Gastroesophageal sphincter (tissue), 4 donors: ENCODE measurements around the gene TRIO. TPM values are rescaled to one million over a fixed set of nuclear protein-coding genes. Genes with fewer than 3 reads are reported as not detected.

Experiments
- ATAC-seq: fragments of 150-250 bp; one replicate; pipeline ENCODE4 v1.9.1; 2016; ENCODE audit warnings: mild to moderate bottlenecking, moderate library complexity
- H3K27ac ChIP-seq, 4 donors: fragments of 200-600 bp; sonication (generic) in 3 of 4; 1 replicate in 3 of 4; 2 replicates in 1 of 4; pipeline ENCODE4 v1.5.1; 2016 to 2019
- H3K27me3 ChIP-seq: fragments of 200-600 bp; sonication (generic); one replicate; pipeline ENCODE4 v1.5.1; 2019
- H3K36me3 ChIP-seq, 2 donors: fragments of 200-600 bp; sonication (generic); one replicate each; pipeline ENCODE4 v1.5.1; 2019; ENCODE audit warnings: control low read depth in 1 of 2
- H3K4me1 ChIP-seq, 3 donors: fragments of 200-600 bp; sonication (generic); 1 replicate in 2 of 3; 2 replicates in 1 of 3; pipeline ENCODE4 v1.5.1; 2016 to 2019; ENCODE audit warnings: control low read depth in 2 of 3
- H3K4me3 ChIP-seq, 2 donors: fragments of 200-600 bp; sonication (generic); one replicate each; pipeline ENCODE4 v1.5.1; 2019; ENCODE audit warnings: mild to moderate bottlenecking in 1 of 2, moderate library complexity in 1 of 2
- H3K9me3 ChIP-seq, 3 donors: fragments of 200-600 bp; sonication (generic); one replicate each; pipeline ENCODE4 v1.5.1; 2017 to 2019; ENCODE audit warnings: control low read depth in 2 of 3
- EP300 ChIP-seq: sonication (generic); formaldehyde crosslinking; IDR thresholded peaks from one replicate; pipeline ENCODE4 v1.6.1; 2017; ENCODE audit warnings: antibody characterized with exemption, mild to moderate bottlenecking
- POLR2A ChIP-seq, 2 donors: fragments of 450-650 bp; IDR thresholded peaks; one replicate each; pipeline ENCODE4 v1.6.1; 2017; ENCODE audit warnings: antibody characterized with exemption in 2 of 2, mild to moderate bottlenecking in 2 of 2, moderate library complexity in 1 of 2
- POLR2AphosphoS5 ChIP-seq: sonication (generic); formaldehyde crosslinking; IDR thresholded peaks from one replicate; pipeline ENCODE4 v1.6.1; 2017; ENCODE audit warnings: antibody characterized with exemption
- WGBS, 2 donors: methylation state at CpG; one replicate each; pipeline ENCODE4 v1.1.5; 2018; ENCODE audit warnings: low coverage in 1 of 2; 5-methylcytosine and 5-hydroxymethylcytosine counted together
- total RNA-seq, 4 donors: library from RNA; depleted of rRNA; stranded (reverse); fragments of >200 nt; gene quantifications; one replicate each; pipeline ENCODE4 v1.1.0, GENCODE V29; 2016
- TF ChIP-seq, protein P1 (sequence below), 4 experiments: fragments of 200-600 bp in 2 of 4; fragments of 450-650 bp in 2 of 4; sonication (generic) in 1 of 4; IDR thresholded peaks; one replicate each; pipeline ENCODE4 v1.5.1; 2017 to 2019; ENCODE audit warnings: antibody characterized with exemption in 4 of 4, mild to moderate bottlenecking in 2 of 4, moderate library complexity in 2 of 4

TRIO gene
- total RNA-seq, 4 donors from 2014 or later = 69.2 to 257 (median 172) TPM

DNA sequence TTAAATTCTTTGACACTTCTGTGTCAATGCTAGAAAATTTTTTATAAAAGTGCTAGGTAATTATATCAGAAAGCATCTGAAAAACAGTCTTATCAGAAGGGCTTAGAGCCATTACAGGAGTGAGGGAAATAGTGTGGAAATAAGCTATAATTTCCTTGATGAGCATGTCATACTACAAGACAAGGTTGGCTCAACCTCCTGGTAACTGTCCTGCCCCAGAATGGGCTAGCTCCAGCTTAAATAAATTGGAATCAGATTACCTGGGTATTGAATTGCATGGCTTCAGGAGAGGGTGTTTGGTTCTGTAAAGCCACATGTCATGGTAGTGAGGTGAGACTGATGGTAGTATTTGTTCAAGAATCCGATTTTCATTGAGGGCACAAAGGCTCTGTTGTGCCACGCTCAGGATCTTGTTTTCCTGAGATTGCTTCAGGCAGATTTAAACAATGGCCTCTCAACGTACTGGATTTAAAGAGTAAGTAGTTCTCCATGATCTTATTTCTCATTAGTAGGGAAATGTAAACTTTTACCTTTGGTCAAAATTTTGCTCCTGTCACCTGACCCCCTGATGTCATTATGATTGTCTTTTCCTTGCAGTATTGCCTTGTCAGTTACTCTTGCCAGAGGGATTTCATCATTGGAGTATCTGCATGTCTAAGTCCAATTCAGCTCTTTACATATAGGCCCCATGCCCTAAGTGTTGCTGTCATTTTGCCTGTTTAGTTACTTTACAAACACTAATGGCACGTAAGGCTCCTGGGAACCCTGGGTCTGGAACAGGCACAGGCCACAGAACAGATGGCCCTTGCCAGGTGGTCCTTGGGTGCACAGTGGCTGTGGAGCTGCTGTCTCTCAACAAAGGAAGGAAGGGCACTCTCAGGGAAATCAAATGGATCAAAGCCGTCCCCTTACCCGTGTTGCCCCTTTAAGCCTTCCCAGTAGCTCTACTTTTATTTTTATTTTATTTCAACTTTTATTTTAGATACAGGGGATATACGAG is 21.3 kb downstream of the TRIO start:
- Histone ChIP-seq H3K27ac (peak overlapping the region in 1 of 4 donors; percentile 13), H3K27me3 (no peaks in the 10 kb centered on the region), H3K4me1 (peaks cover 8 to 82% (median 25%) of the 10 kb centered on the region in 3 donors), H3K9me3 (no peaks in the 10 kb centered on the region), H3K36me3 (no peaks in the 10 kb centered on the region), H3K4me3 (no peak overlapping the region)
- no peak for ATAC-seq
- TF ChIP-seq POLR2AphosphoS5 (no peak), POLR2A (IDR thresholded peaks at IDR 0.05) (no peak), EP300 (no peak)
- TF ChIP-seq, protein P1, sequence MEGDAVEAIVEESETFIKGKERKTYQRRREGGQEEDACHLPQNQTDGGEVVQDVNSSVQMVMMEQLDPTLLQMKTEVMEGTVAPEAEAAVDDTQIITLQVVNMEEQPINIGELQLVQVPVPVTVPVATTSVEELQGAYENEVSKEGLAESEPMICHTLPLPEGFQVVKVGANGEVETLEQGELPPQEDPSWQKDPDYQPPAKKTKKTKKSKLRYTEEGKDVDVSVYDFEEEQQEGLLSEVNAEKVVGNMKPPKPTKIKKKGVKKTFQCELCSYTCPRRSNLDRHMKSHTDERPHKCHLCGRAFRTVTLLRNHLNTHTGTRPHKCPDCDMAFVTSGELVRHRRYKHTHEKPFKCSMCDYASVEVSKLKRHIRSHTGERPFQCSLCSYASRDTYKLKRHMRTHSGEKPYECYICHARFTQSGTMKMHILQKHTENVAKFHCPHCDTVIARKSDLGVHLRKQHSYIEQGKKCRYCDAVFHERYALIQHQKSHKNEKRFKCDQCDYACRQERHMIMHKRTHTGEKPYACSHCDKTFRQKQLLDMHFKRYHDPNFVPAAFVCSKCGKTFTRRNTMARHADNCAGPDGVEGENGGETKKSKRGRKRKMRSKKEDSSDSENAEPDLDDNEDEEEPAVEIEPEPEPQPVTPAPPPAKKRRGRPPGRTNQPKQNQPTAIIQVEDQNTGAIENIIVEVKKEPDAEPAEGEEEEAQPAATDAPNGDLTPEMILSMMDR (IDR thresholded peaks at IDR 0.05) = no peak
- WGBS, 2 donors = 90 to 95% methylated on average over 3 to 7 of the region's 7 CpGs

DNA sequence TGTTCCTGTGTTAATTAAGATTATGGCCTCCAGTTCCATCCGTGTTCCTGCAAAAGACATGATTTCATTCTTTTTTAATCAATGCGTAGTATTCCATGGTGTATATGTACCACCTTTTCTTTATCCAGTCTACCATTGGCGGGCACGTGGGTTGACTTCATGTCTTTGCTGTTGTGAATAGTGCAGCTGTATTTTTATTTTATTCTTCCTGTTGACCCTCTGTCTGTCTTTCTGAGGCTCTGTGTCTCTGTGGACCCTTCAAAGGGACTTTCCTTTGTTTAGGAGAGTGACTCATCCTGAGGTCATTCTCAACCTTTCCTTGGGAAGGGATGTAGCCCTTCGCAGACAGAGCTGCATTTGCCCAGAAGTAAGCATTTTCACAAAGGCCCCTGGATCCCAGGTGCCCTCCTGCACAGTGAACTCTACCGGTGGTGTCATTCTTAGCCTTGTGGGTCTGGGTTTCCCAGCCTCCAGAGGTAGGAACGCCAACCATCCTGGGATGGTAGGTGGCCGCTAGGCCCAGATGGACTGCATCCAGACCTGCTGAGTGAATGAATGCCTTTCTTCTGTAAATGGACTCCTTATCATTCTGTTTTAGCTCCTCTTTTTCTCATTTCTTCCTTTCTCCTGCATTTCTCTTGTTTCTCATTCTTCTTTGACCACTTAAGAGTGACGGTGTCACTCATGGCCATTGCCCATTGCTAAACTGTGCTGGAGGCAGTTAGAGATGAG is 22.4 kb downstream of the TRIO start:
- 72 to 76% methylated on average over 4 to 7 of the region's 9 CpGs for WGBS, 2 donors
- Histone ChIP-seq H3K4me3 (no peak overlapping the region), H3K36me3 (no peaks in the 10 kb centered on the region), H3K9me3 (no peaks in the 10 kb centered on the region), H3K4me1 (peaks cover 11 to 82% (median 22%) of the 10 kb centered on the region in 3 donors), H3K27ac (peak overlapping the region in 1 of 4 donors; percentile 13), H3K27me3 (no peaks in the 10 kb centered on the region)
- ATAC-seq = no peak
- TF ChIP-seq EP300 (no peak), POLR2AphosphoS5 (no peak), POLR2A (IDR thresholded peaks at IDR 0.05) (no peak)
- TF ChIP-seq, protein P1 (IDR thresholded peaks at IDR 0.05) = no peak

- WGBS, 2 donors = 65 to 88% methylated on average over 4 to 7 of the region's 8 CpGs
- H3K36me3 ChIP-seq = no peaks in the 10 kb centered on the region
- TF ChIP-seq, protein P1 (IDR thresholded peaks at IDR 0.05) = no peak
- TF ChIP-seq POLR2A (IDR thresholded peaks at IDR 0.05) (no peak), EP300 (no peak), POLR2AphosphoS5 (no peak)
- H3K4me3 ChIP-seq = no peak overlapping the region
- no peaks in the 10 kb centered on the region for H3K27me3 ChIP-seq
- no peak for ATAC-seq
- peak overlapping the region in 3 of 4 donors; percentile 23 to 63 (median 51) for H3K27ac ChIP-seq
- H3K4me1 ChIP-seq = peaks cover 13 to 82% (median 18%) of the 10 kb centered on the region in 3 donors
- no peaks in the 10 kb centered on the region for H3K9me3 ChIP-seq
Measured at GRCh38 chr5:14166437-14166836, 23.3 kb downstream of the TRIO start.

GRCh38 chr5:14167211-14167845 is 24.2 kb downstream of the TRIO start:
- TF ChIP-seq EP300 = no peak
- TF ChIP-seq POLR2A (IDR thresholded peaks at IDR 0.05) = no peak
- no peak for TF ChIP-seq POLR2AphosphoS5
- no peaks in the 10 kb centered on the region for H3K27me3 ChIP-seq
- peak overlapping the region; percentile 51 to 63 (median 62) for H3K27ac ChIP-seq
- H3K36me3 ChIP-seq = no peaks in the 10 kb centered on the region
- ATAC-seq = no peak
- no peaks in the 10 kb centered on the region for H3K9me3 ChIP-seq
- WGBS, 2 donors = 28 to 44% methylated on average over 5 of the region's 5 CpGs
- peaks cover 21 to 83% (median 21%) of the 10 kb centered on the region in 3 donors for H3K4me1 ChIP-seq
- H3K4me3 ChIP-seq = no peak overlapping the region
